GM12875 (cell line): ENCODE measurements around the gene SERINC3.

Experiments
- H3K4me3 ChIP-seq: one replicate; pipeline ENCODE4 v1.5.1; 2011; ENCODE audit warnings: low read depth, low read length, control low read depth
- CTCF ChIP-seq: IDR thresholded peaks from 2 replicates; pipeline ENCODE4 v1.5.1; 2011; ENCODE audit warnings: low read depth, mild to moderate bottlenecking, control low read depth, inconsistent platforms, low read length, moderate library complexity, borderline replicate concordance; ENCODE audit not compliant: insufficient read depth

The SERINC3 gene

GRCh38 chr20:44504402-44505307 is 17.2 kb downstream of the SERINC3 start:
- TF ChIP-seq CTCF = no peak
- no peak overlapping the region for H3K4me3 ChIP-seq

- TF ChIP-seq CTCF = no peak
- H3K4me3 ChIP-seq = no peak overlapping the region
Observed at GRCh38 chr20:44502968-44503367, 18.9 kb downstream of the SERINC3 start.

- no peak overlapping the region for H3K4me3 ChIP-seq
- no peak for TF ChIP-seq CTCF
Observed at GRCh38 chr20:44501448-44501847, 20.4 kb downstream of the SERINC3 start.

GRCh38 chr20:44500221-44500620 is 21.6 kb downstream of the SERINC3 start:
- TF ChIP-seq CTCF = no peak
- no peak overlapping the region for H3K4me3 ChIP-seq

- no peak for TF ChIP-seq CTCF
- no peak overlapping the region for H3K4me3 ChIP-seq
Observed at GRCh38 chr20:44497761-44498160, 24.1 kb downstream of the SERINC3 start.

- no peak overlapping the region for H3K4me3 ChIP-seq
- no peak for TF ChIP-seq CTCF
Observed at GRCh38 chr20:44496976-44497375, 24.9 kb downstream of the SERINC3 start.
